ENCODE measurements around the gene DRAXIN. TPM values are rescaled to one million over a fixed set of nuclear protein-coding genes. Genes with fewer than 3 reads are reported as not detected.

Gene DRAXIN
- total RNA-seq, 4 donors from 2014 or later = not detected

DNA sequence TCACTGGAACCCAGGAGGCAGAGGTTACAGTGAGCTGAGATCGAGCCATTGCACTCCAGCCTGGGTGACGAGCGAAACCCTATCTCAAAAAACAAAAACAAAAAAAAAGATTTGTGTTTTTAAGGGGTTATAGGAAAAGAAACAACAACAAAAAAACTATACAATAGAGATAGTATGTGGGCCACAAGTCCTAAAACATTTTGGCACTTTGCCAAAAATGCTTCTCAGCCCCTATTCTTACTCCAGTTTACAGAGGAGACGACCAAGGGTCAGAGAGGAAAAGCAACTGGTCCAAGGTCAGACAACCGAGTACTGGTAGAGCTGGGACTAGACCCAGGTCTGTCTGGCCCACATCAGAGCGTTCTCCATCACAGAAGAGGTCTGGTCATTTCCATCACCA, 33.9 kb upstream of the DRAXIN start:
- TF ChIP-seq, protein P1, sequence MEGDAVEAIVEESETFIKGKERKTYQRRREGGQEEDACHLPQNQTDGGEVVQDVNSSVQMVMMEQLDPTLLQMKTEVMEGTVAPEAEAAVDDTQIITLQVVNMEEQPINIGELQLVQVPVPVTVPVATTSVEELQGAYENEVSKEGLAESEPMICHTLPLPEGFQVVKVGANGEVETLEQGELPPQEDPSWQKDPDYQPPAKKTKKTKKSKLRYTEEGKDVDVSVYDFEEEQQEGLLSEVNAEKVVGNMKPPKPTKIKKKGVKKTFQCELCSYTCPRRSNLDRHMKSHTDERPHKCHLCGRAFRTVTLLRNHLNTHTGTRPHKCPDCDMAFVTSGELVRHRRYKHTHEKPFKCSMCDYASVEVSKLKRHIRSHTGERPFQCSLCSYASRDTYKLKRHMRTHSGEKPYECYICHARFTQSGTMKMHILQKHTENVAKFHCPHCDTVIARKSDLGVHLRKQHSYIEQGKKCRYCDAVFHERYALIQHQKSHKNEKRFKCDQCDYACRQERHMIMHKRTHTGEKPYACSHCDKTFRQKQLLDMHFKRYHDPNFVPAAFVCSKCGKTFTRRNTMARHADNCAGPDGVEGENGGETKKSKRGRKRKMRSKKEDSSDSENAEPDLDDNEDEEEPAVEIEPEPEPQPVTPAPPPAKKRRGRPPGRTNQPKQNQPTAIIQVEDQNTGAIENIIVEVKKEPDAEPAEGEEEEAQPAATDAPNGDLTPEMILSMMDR (IDR thresholded peaks at IDR 0.05) = no peak
- no peak for DNase-seq (ENCODE audit: low spot score)
- no peak for ATAC-seq (ENCODE audit: low FRiP score)

DNA sequence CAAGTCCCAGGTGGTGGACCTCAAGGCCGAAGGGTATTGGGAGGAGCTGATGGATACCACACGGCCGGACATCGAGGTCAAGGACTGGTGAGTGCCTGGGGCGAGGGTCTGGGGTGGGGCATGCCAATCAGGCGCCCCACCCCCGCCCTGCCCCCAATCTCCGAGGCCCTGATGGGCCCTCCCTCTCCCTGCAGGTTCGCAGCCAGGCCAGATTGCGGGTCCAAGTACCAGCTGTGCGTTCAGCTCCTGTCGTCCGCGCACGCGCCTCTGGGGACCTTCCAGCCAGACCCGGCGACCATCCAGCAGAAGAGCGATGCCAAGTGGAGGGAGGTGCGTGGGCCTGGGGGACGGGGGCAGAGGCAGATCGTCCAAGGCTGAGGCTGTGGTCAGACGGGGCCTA, 33.0 kb upstream of the DRAXIN start:
- TF ChIP-seq, protein P1 (IDR thresholded peaks at IDR 0.05) = no peak
- ATAC-seq (ENCODE audit: low FRiP score) (no peak), DNase-seq (ENCODE audit: low spot score) (no peak)

DNA sequence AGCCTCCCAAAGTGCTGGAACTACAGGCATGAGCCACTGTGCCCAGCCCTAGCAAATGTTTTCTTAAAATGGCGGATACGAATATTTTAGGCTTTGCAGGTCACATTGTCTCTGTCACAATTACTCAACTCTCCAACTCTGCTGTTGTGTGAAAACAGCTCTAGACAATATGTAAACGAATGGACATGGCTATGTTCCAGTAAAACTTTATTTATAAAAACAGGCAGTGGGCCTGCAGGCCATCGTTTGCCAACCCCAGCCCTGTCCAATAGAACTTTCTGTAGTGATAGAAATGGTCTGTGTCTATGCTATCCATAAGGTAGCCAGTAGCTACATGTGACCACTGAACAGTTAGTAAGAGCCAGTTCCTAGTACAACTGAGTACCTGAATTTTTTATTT, 31.8 kb upstream of the DRAXIN start:
- DNase-seq (ENCODE audit: low spot score) = no peak
- TF ChIP-seq, protein P1 (IDR thresholded peaks at IDR 0.05) = no peak
- no peak for ATAC-seq (ENCODE audit: low FRiP score)

DNA sequence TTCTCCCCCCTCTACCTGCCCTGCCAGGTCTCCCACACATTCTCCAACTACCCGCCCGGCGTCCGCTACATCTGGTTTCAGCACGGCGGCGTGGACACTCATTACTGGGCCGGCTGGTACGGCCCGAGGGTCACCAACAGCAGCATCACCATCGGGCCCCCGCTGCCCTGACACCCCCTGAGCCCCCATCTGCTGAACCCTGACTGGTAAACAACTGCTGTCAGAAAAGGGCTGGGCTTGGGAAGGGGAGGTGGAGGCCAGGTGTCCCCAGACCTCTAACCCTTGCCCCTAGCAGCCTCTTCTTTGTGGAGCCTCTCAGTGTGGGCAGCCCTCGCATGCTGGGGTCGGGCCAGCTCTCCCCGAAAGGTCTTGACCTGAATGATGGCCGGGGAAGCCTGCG, 30.4 kb upstream of the DRAXIN start:
- DNase-seq (ENCODE audit: low spot score) = no peak
- TF ChIP-seq, protein P1 (IDR thresholded peaks at IDR 0.05) = no peak
- no peak for ATAC-seq (ENCODE audit: low FRiP score)

DNA sequence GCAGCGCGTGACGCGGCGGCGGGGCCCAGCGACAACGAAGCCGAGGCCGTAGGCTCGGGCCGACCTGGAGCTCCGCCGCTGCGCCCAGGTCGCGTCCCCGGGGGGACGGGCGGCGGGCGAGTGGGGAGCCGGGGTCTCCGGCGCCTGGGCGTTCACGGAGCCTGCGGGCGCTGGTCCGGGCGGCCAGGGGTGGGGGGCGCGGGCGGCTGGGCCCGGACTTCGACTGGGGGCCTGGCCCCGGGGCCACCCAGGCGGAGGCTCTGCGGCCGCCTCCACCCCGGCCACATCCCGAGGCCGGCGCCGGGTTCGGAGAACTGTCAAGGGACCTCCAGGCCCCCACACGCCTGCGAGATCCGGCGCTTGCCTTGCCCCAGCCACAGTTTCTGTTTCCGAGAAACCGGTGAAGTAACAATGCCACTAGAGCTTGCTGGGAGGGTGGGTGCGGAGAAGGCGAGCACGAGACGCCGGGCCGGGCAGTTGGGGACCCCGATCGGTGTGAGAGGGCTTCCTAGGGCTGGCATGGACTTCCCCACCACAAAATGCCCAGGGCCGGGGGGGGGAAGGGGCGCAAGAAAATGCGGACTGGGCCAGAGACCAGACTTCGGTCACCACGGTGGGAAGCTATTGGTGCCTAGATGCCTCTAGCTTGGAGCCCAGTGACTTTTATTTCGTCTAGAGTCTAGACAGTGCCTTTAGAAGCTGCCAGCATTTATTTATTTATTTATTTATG, 27.0 kb upstream of the DRAXIN start:
- ATAC-seq (ENCODE audit: low FRiP score) (peak; percentile 18), DNase-seq (ENCODE audit: low spot score) (no peak)
- TF ChIP-seq, protein P1 (IDR thresholded peaks at IDR 0.05) = no peak

DNA sequence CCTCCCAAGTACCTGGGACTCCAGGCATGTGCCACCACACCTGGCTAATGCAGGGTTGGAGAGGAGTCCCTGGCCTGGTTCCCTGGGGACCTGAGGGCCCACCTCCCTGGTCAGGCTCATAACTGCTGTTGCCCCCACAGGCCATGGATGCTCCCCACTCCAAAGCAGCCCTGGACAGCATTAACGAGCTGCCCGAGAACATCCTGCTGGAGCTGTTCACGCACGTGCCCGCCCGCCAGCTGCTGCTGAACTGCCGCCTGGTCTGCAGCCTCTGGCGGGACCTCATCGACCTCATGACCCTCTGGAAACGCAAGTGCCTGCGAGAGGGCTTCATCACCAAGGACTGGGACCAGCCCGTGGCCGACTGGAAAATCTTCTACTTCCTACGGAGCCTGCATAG, 23.0 kb upstream of the DRAXIN start:
- no peak for ATAC-seq (ENCODE audit: low FRiP score)
- TF ChIP-seq, protein P1 (IDR thresholded peaks at IDR 0.05) = no peak
- DNase-seq (ENCODE audit: low spot score) = no peak

DNA sequence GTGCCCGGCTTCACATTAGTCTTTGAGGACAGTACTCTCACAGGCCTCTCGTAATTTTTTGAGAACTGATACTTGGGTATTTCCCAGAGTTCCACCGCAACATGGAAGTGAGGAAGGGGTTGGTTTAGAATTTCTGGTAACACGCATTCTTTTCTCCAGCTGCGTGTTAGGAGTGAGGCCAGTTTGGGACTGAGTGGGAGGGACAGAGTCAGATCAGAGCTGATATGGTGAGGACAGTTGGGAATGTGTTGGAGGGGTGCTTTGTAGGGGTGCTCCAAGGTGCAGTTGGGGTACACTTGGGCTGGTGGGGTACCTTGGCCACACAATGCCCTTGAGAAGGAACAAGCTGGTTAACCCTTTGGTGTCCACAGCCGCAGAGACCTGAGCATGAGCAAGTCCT, 20.8 kb upstream of the DRAXIN start:
- TF ChIP-seq, protein P1 (IDR thresholded peaks at IDR 0.05) = no peak
- no peak for ATAC-seq (ENCODE audit: low FRiP score)
- no peak for DNase-seq (ENCODE audit: low spot score)
